Measurements from ENCODE around the gene TMPRSS12.
"Not testable (repeated sequence)": the region's sequence is repeated elsewhere in the genome, so short reads cannot be mapped to it uniquely, and the experiment has no call there.

Gene TMPRSS12

GRCh38 chr12:50824914-50825313, 17.8 kb upstream of the TMPRSS12 start:
- Histone ChIP-seq H3K4me3 (no peak overlapping the region), H3K27ac (peak overlapping the region; percentile 57 to 59)
- TF ChIP-seq CTCF (IDR thresholded peaks at IDR 0.05) = no peak
- DNase-seq (ENCODE audit: low spot score) = no peak

- Histone ChIP-seq H3K27ac (peak overlapping the region; percentile 57 to 59), H3K4me3 (no peak overlapping the region)
- DNase-seq (ENCODE audit: low spot score) = no peak
- no peak for TF ChIP-seq CTCF (IDR thresholded peaks at IDR 0.05)
These were observed 17.3 kb upstream of the TMPRSS12 start for GRCh38 chr12:50825372-50825838.

- no peak for DNase-seq (ENCODE audit: low spot score)
- H3K27ac ChIP-seq = no peak overlapping the region
- H3K4me3 ChIP-seq = no peak overlapping the region
- no peak for TF ChIP-seq CTCF (IDR thresholded peaks at IDR 0.05)
These were observed 14.6 kb upstream of the TMPRSS12 start for GRCh38 chr12:50828121-50828520.

- no peak overlapping the region for H3K4me3 ChIP-seq
- no peak for DNase-seq (ENCODE audit: low spot score)
- H3K27ac ChIP-seq = no peak overlapping the region
- no peak for TF ChIP-seq CTCF (IDR thresholded peaks at IDR 0.05)
These were observed 13.8 kb upstream of the TMPRSS12 start for GRCh38 chr12:50828886-50829285.

- H3K4me3 ChIP-seq; DNase-seq (ENCODE audit: low spot score); H3K27ac ChIP-seq: not testable (repeated sequence)
These were observed 8.9 kb upstream of the TMPRSS12 start for GRCh38 chr12:50833801-50834200.

- TF ChIP-seq CTCF (IDR thresholded peaks at IDR 0.05) = no peak
- H3K4me3 ChIP-seq = no peak overlapping the region
- DNase-seq (ENCODE audit: low spot score) = no peak
- H3K27ac ChIP-seq = no peak overlapping the region
These were observed 3.7 kb upstream of the TMPRSS12 start for GRCh38 chr12:50839042-50839441.

- no peak overlapping the region for H3K4me3 ChIP-seq
- DNase-seq (ENCODE audit: low spot score) = no peak
- no peak for TF ChIP-seq CTCF (IDR thresholded peaks at IDR 0.05)
- H3K27ac ChIP-seq = no peak overlapping the region
These were observed 1.8 kb upstream of the TMPRSS12 start for GRCh38 chr12:50840809-50841487.
